SU-DHL-6 (cell line): ENCODE data around the gene KAT2B.

ENCODE experiments used
- CTCF ChIP-seq: fragments of 200-600 bp; sonication (generic); IDR thresholded peaks from one replicate; pipeline ENCODE4 v1.5.1; 2017; ENCODE audit warnings: antibody characterized with exemption, mild to moderate bottlenecking, low read length, moderate library complexity; ENCODE audit not compliant: insufficient read depth, poor library complexity, severe bottlenecking
- EZH2phosphoT487 ChIP-seq: fragments of 200-600 bp; sonication (generic), shearing (Covaris generic); conservative IDR thresholded peaks from 2 replicates; pipeline ENCODE4 v1.6.1; 2018; ENCODE audit warnings: mild to moderate bottlenecking, antibody characterized with exemption, low read length, moderate library complexity, mixed read lengths

- TF ChIP-seq CTCF (no peak), EZH2phosphoT487 (no peak)
Observed at GRCh38 chr3:20068512-20069177, 28.4 kb downstream of the KAT2B start.
